HepG2 (cell line): ENCODE measurements around the gene NRDE2.

Experiments
- EP300 ChIP-seq, 3 experiments: sonication (generic) in 1 of 3; formaldehyde crosslinking in 1 of 3; IDR thresholded peaks; 2 replicates each; pipeline versions ENCODE4 v1.5.1 to v1.6.1; 2011 to 2020; ENCODE audit warnings: low read depth in 2 of 3, low read length in 2 of 3, borderline replicate concordance in 1 of 3, improper control_type of control experiment in 1 of 3, mild to moderate bottlenecking in 1 of 3, missing genetic modification reagents in 1 of 3, moderate library complexity in 1 of 3
- KAT8 ChIP-seq: IDR thresholded peaks from 2 replicates; pipeline ENCODE4 v1.6.1; 2016; ENCODE audit warnings: missing genetic modification reagents, missing compliant biosample characterization
- MAFK ChIP-seq, 2 experiments: IDR thresholded peaks in 1 of 2; conservative IDR thresholded peaks in 1 of 2; 2 replicates each; pipeline ENCODE4 v1.6.1; 2011; ENCODE audit warnings: improper control_type of control experiment in 2 of 2, low read length in 2 of 2
- RARA ChIP-seq: IDR thresholded peaks from 2 replicates; pipeline ENCODE4 v1.6.1; 2016; ENCODE audit warnings: missing genetic modification reagents, missing compliant biosample characterization
- SMC3 ChIP-seq: IDR thresholded peaks from 2 replicates; pipeline ENCODE4 v1.6.1; 2011; ENCODE audit warnings: low read length, improper control_type of control experiment
- TF ChIP-seq, protein P1 (sequence below): conservative IDR thresholded peaks from 2 replicates; pipeline ENCODE4 v1.6.1; 2018; ENCODE audit warnings: missing genetic modification reagents
- TF ChIP-seq, protein P2 (sequence below): IDR thresholded peaks from 2 replicates; pipeline ENCODE4 v1.6.1; 2012; ENCODE audit warnings: inconsistent platforms

DNA sequence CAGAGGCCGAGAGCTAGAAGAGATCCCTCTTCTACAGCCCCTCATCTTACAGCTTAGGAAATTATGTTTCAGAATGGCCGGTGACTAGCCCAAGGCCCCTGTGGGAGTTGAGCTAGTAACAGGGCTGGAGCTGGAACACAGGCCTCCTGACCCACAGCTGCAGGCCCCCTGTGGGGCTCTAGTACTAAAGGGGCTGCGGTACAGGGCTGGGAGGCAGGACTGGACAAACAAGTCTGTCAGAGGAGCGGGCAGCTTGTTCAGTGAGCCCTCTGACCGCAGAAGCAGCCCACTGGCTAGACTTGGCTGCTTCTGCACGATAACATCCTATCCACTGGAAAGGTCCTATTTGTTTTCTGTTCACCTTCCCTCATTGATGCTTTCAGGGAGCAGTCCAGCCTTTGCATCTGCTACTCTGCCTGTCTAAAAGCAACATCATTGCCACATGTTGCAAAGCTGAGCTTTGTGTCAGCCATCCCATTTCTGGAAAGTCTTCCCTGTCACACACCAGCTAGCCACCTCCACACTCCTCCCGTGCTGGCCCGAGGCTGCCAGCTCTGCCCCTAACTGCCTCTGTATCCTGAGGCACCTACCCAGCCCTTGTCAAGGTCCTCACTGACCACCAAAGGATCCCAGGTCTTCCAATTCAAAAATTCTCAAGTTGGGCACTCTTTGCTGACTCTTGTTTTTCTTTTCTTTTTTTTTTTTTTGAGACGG, 65.1 kb downstream of the NRDE2 start:
- TF ChIP-seq RARA (CRISPR knock-in tag): no peak
- TF ChIP-seq EP300 (IDR thresholded peaks at IDR 0.05; ENCODE audit: low read depth in 2 of 2, low read length in 2 of 2): no peak
- no peak for TF ChIP-seq EP300 (CRISPR knock-in tag; IDR thresholded peaks at IDR 0.05; ENCODE audit: borderline replicate concordance)
- TF ChIP-seq, protein P1, sequence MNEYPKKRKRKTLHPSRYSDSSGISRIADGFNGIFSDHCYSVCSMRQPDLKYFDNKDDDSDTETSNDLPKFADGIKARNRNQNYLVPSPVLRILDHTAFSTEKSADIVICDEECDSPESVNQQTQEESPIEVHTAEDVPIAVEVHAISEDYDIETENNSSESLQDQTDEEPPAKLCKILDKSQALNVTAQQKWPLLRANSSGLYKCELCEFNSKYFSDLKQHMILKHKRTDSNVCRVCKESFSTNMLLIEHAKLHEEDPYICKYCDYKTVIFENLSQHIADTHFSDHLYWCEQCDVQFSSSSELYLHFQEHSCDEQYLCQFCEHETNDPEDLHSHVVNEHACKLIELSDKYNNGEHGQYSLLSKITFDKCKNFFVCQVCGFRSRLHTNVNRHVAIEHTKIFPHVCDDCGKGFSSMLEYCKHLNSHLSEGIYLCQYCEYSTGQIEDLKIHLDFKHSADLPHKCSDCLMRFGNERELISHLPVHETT (CRISPR knock-in tag): no peak
- TF ChIP-seq, protein P2, sequence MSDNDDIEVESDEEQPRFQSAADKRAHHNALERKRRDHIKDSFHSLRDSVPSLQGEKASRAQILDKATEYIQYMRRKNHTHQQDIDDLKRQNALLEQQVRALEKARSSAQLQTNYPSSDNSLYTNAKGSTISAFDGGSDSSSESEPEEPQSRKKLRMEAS: no peak
- TF ChIP-seq KAT8: no peak
- TF ChIP-seq MAFK (conservative IDR thresholded peaks at IDR 0.05 in 1 of 2, IDR thresholded peaks at IDR 0.05 in 1 of 2; ENCODE audit: low read length in 2 of 2): no peak
- no peak for TF ChIP-seq SMC3
